HepG2 (cell line): Measurements from ENCODE around the gene LYRM2. TPM values are rescaled to one million over a fixed set of nuclear protein-coding genes. Genes with fewer than 3 reads are reported as not detected.

Source experiments
- ARHGAP35 ChIP-seq: sonication (generic); formaldehyde crosslinking; IDR thresholded peaks from 2 replicates; pipeline ENCODE4 v1.9.0; 2022; ENCODE audit warnings: mild to moderate bottlenecking, inconsistent platforms, moderate library complexity, missing genetic modification reagents, borderline replicate concordance
- MAFF ChIP-seq: IDR thresholded peaks from 2 replicates; pipeline ENCODE4 v1.6.1; 2011; ENCODE audit warnings: low read depth, low read length, improper control_type of control experiment
- SALL1 ChIP-seq: sonication (generic); formaldehyde crosslinking; IDR thresholded peaks from 2 replicates; pipeline ENCODE4 v1.8.0; 2022; ENCODE audit warnings: mild to moderate bottlenecking, missing genetic modification reagents
- ZBTB25 ChIP-seq: IDR thresholded peaks from 2 replicates; pipeline ENCODE4 v1.6.1; 2018; ENCODE audit warnings: missing genetic modification reagents
- ZNF580 ChIP-seq: IDR thresholded peaks from 2 replicates; pipeline ENCODE4 v1.6.1; 2016; ENCODE audit warnings: low read depth, borderline replicate concordance
- ZNF639 ChIP-seq: conservative IDR thresholded peaks from 2 replicates; pipeline ENCODE4 v1.6.1; 2018; ENCODE audit warnings: missing genetic modification reagents
- ZNF782 ChIP-seq: sonication (generic); formaldehyde crosslinking; IDR thresholded peaks from 2 replicates; pipeline ENCODE4 v1.4.0; 2020; ENCODE audit warnings: missing genetic modification reagents, mild to moderate bottlenecking, borderline replicate concordance
- polyA plus RNA-seq, 8 experiments: library from polyadenylated mRNA; depleted of rRNA in 3 of 8; stranded (reverse) in 7 of 8; unstranded in 1 of 8; fragments of >200 nt; fragmentation: Illumina TruSeq in 4 of 8; extraction: Trizol in 4 of 8; gene quantifications; 2 replicates each; pipeline versions ENCODE4 v1.2.1 to v1.2.3, GENCODE V29; 2011 to 2016; ENCODE audit warnings: low read depth in 4 of 8, missing spikeins in 1 of 8, mixed read lengths in 1 of 8; ENCODE audit not compliant: insufficient read depth in 1 of 8
- total RNA-seq, 5 experiments: library from RNA; depleted of rRNA; stranded (reverse); fragments of >200 nt; fragmentation: Illumina TruSeq; extraction: Trizol; gene quantifications; 2 replicates each; pipeline ENCODE4 v1.2.3, GENCODE V29; 2016; ENCODE audit warnings: low read depth in 1 of 5
- TF ChIP-seq, protein P1 (sequence below): sonication (generic); formaldehyde crosslinking; IDR thresholded peaks from 2 replicates; pipeline ENCODE4 v1.4.0; 2020; ENCODE audit warnings: missing genetic modification reagents, borderline replicate concordance
- TF ChIP-seq, protein P2 (sequence below): IDR thresholded peaks from 2 replicates; pipeline ENCODE4 v1.6.1; 2016; ENCODE audit warnings: missing genetic modification reagents, missing compliant biosample characterization

LYRM2 gene
- total and polyA plus RNA-seq, 2 of the 13 experiments (the other 11 are each of a cell fraction or from before 2014, with no cell fraction given) = 17.8 to 32.6 TPM

- TF ChIP-seq SALL1 (CRISPR knock-in tag) (no peak), ARHGAP35 (CRISPR knock-in tag) (no peak), ZNF639 (CRISPR knock-in tag) (no peak), ZNF782 (CRISPR knock-in tag) (no peak), MAFF (no peak), ZBTB25 (CRISPR knock-in tag) (no peak), ZNF580 (CRISPR knock-in tag) (no peak)
- TF ChIP-seq, protein P1, sequence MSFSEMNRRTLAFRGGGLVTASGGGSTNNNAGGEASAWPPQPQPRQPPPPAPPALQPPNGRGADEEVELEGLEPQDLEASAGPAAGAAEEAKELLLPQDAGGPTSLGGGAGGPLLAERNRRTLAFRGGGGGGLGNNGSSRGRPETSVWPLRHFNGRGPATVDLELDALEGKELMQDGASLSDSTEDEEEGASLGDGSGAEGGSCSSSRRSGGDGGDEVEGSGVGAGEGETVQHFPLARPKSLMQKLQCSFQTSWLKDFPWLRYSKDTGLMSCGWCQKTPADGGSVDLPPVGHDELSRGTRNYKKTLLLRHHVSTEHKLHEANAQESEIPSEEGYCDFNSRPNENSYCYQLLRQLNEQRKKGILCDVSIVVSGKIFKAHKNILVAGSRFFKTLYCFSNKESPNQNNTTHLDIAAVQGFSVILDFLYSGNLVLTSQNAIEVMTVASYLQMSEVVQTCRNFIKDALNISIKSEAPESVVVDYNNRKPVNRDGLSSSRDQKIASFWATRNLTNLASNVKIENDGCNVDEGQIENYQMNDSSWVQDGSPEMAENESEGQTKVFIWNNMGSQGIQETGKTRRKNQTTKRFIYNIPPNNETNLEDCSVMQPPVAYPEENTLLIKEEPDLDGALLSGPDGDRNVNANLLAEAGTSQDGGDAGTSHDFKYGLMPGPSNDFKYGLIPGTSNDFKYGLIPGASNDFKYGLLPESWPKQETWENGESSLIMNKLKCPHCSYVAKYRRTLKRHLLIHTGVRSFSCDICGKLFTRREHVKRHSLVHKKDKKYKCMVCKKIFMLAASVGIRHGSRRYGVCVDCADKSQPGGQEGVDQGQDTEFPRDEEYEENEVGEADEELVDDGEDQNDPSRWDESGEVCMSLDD = no peak
- TF ChIP-seq, protein P2, sequence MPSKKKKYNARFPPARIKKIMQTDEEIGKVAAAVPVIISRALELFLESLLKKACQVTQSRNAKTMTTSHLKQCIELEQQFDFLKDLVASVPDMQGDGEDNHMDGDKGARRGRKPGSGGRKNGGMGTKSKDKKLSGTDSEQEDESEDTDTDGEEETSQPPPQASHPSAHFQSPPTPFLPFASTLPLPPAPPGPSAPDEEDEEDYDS = no peak
Observed at GRCh38 chr6:89542081-89542857, 96.3 kb downstream of the LYRM2 start (continued).
